HUES48 (cell line): ENCODE measurements around the gene ARMC9.

ENCODE experiments used
- H3K27ac ChIP-seq: one replicate; pipeline ENCODE4 v1.7.0; 2013; ENCODE audit warnings: low read depth, low read length, inconsistent platforms
- H3K27me3 ChIP-seq: 2 replicates; pipeline ENCODE4 v1.6.1; 2013; ENCODE audit warnings: mild to moderate bottlenecking, low read length; ENCODE audit not compliant: control insufficient read depth, insufficient read depth
- H3K36me3 ChIP-seq: 2 replicates; pipeline ENCODE4 v1.6.1; 2013; ENCODE audit warnings: low read length; ENCODE audit not compliant: control insufficient read depth, insufficient read depth
- H3K4me1 ChIP-seq: 2 replicates; pipeline ENCODE4 v1.6.1; 2013; ENCODE audit warnings: mild to moderate bottlenecking, low read length; ENCODE audit not compliant: control insufficient read depth, insufficient read depth
- H3K4me3 ChIP-seq: 2 replicates; pipeline ENCODE4 v1.5.1; 2013; ENCODE audit warnings: mild to moderate bottlenecking, low read depth, low read length
- H3K9ac ChIP-seq: 2 replicates; pipeline ENCODE4 v1.6.1; 2013; ENCODE audit warnings: mild to moderate bottlenecking, low read depth, low read length, moderate library complexity
- H3K9me3 ChIP-seq: 2 replicates; pipeline ENCODE4 v1.6.1; 2013; ENCODE audit warnings: low read length; ENCODE audit not compliant: control insufficient read depth, insufficient read depth

The ARMC9 gene

GRCh38 chr2:231376857-231377256, 178.4 kb downstream of the ARMC9 start:
- H3K36me3 ChIP-seq, result no peaks in the 10 kb centered on the region
- H3K9ac ChIP-seq, result peak overlapping the region; percentile 18
- H3K27ac ChIP-seq, result peak overlapping the region; percentile 85
- H3K4me1 ChIP-seq, result peaks cover 27% of the 10 kb centered on the region
- H3K27me3 ChIP-seq, result no peaks in the 10 kb centered on the region
- H3K4me3 ChIP-seq, result no peak overlapping the region
- H3K9me3 ChIP-seq, result no peaks in the 10 kb centered on the region

- Histone ChIP-seq H3K9ac (no peak overlapping the region), H3K27me3 (no peaks in the 10 kb centered on the region), H3K4me1 (peaks cover 27% of the 10 kb centered on the region), H3K27ac (no peak overlapping the region), H3K36me3 (no peaks in the 10 kb centered on the region), H3K9me3 (no peaks in the 10 kb centered on the region), H3K4me3 (no peak overlapping the region)
These were observed 179.7 kb downstream of the ARMC9 start for GRCh38 chr2:231378026-231378722.

- Histone ChIP-seq H3K36me3 (no peaks in the 10 kb centered on the region), H3K27me3 (no peaks in the 10 kb centered on the region), H3K27ac (no peak overlapping the region), H3K4me1 (peaks cover 27% of the 10 kb centered on the region), H3K9me3 (no peaks in the 10 kb centered on the region), H3K4me3 (no peak overlapping the region), H3K9ac (no peak overlapping the region)
These were observed 181.1 kb downstream of the ARMC9 start for GRCh38 chr2:231379266-231380215.

- no peaks in the 10 kb centered on the region for H3K9me3 ChIP-seq
- H3K4me3 ChIP-seq, result no peak overlapping the region
- H3K27ac ChIP-seq, result no peak overlapping the region
- H3K27me3 ChIP-seq, result no peaks in the 10 kb centered on the region
- H3K36me3 ChIP-seq, result no peaks in the 10 kb centered on the region
- peaks cover 21% of the 10 kb centered on the region for H3K4me1 ChIP-seq
- H3K9ac ChIP-seq, result no peak overlapping the region
These were observed 181.9 kb downstream of the ARMC9 start for GRCh38 chr2:231380307-231380706.

GRCh38 chr2:231380991-231381847, 182.8 kb downstream of the ARMC9 start:
- Histone ChIP-seq H3K36me3 (no peaks in the 10 kb centered on the region), H3K27ac (no peak overlapping the region), H3K4me3 (no peak overlapping the region), H3K9ac (no peak overlapping the region), H3K4me1 (peaks cover 12% of the 10 kb centered on the region), H3K9me3 (no peaks in the 10 kb centered on the region), H3K27me3 (no peaks in the 10 kb centered on the region)

GRCh38 chr2:231382116-231382515, 183.7 kb downstream of the ARMC9 start:
- H3K9ac ChIP-seq, result no peak overlapping the region
- H3K9me3 ChIP-seq, result no peaks in the 10 kb centered on the region
- no peak overlapping the region for H3K4me3 ChIP-seq
- no peak overlapping the region for H3K27ac ChIP-seq
- no peaks in the 10 kb centered on the region for H3K36me3 ChIP-seq
- H3K27me3 ChIP-seq, result no peaks in the 10 kb centered on the region
- H3K4me1 ChIP-seq, result peaks cover 7% of the 10 kb centered on the region

- H3K4me3 ChIP-seq, result no peak overlapping the region
- no peak overlapping the region for H3K9ac ChIP-seq
- no peaks in the 10 kb centered on the region; the same call in 1 of the 2 replicates for H3K4me1 ChIP-seq
- no peaks in the 10 kb centered on the region for H3K27me3 ChIP-seq
- no peaks in the 10 kb centered on the region for H3K9me3 ChIP-seq
- H3K36me3 ChIP-seq, result no peaks in the 10 kb centered on the region
- no peak overlapping the region for H3K27ac ChIP-seq
These were observed 185.1 kb downstream of the ARMC9 start for GRCh38 chr2:231383416-231384108.

- Histone ChIP-seq H3K9me3 (no peaks in the 10 kb centered on the region), H3K27ac (no peak overlapping the region), H3K27me3 (no peaks in the 10 kb centered on the region), H3K4me1 (no peaks in the 10 kb centered on the region), H3K4me3 (no peak overlapping the region), H3K9ac (no peak overlapping the region), H3K36me3 (no peaks in the 10 kb centered on the region)
These were observed 185.6 kb downstream of the ARMC9 start for GRCh38 chr2:231384109-231384435.

GRCh38 chr2:231384970-231385369, 186.5 kb downstream of the ARMC9 start:
- Histone ChIP-seq H3K9ac (no peak overlapping the region), H3K4me1 (no peaks in the 10 kb centered on the region)

GRCh38 chr2:231385429-231385828, 187.0 kb downstream of the ARMC9 start:
- H3K9me3 ChIP-seq, result no peaks in the 10 kb centered on the region
- no peaks in the 10 kb centered on the region for H3K4me1 ChIP-seq
- H3K27me3 ChIP-seq, result no peaks in the 10 kb centered on the region
- H3K9ac ChIP-seq, result no peak overlapping the region
- no peak overlapping the region for H3K27ac ChIP-seq
- no peak overlapping the region for H3K4me3 ChIP-seq
- no peaks in the 10 kb centered on the region for H3K36me3 ChIP-seq

More at GRCh38 chr2:231384970-231385369, 186.5 kb downstream of the ARMC9 start:
- no peak overlapping the region for H3K27ac ChIP-seq
- H3K36me3 ChIP-seq, result no peaks in the 10 kb centered on the region
- no peak overlapping the region for H3K4me3 ChIP-seq
- H3K9me3 ChIP-seq, result no peaks in the 10 kb centered on the region
- no peaks in the 10 kb centered on the region for H3K27me3 ChIP-seq
